HepG2 (cell line): Measurements from ENCODE around the gene VPS52. TPM values are rescaled to one million over a fixed set of nuclear protein-coding genes. Genes with fewer than 3 reads are reported as not detected.

Experiments
- ATAC-seq: fragments of 200-7000 bp; cut with Tn5 transposase; 3 replicates; pipeline ENCODE4 v1.9.1; 2020; ENCODE audit warnings: mild to moderate bottlenecking, moderate library complexity
- BruUV-seq: library from RNA; stranded (reverse); fragments of 400-500 nt; replicated peaks from 2 replicates; lab custom pipeline; 2021; lab: Mats Ljungman, UMichigan
- CTCF ChIA-PET: fragments of 300-600 bp; formaldehyde crosslinking; extraction: SDS; loops from one replicate; lab custom pipeline; 2021; ENCODE audit warnings: low total read pairs, inconsistent platforms, low intra/inter-chr PET ratio; lab: Yijun Ruan, JAX
- POLR2A ChIA-PET: fragments of 350-600 bp; sonication (Branson Sonifier 250); formaldehyde crosslinking; loops from one replicate; lab custom pipeline; 2020; ENCODE audit warnings: antibody characterized with exemption, inconsistent platforms; lab: Yijun Ruan, JAX
- DNase-seq: peaks from one replicate; pipeline ENCODE4 v3.0.0-alpha.2; 2015; ENCODE audit warnings: low spot score
- FAIRE-seq: peaks from 3 replicates; lab custom pipeline; 2011; peaks lifted over from hg19 to GRCh38; lab: Jason Lieb, UNC
- H2AFZ ChIP-seq: one replicate; pipeline ENCODE4 v1.6.1; 2011; ENCODE audit warnings: low read length, inconsistent platforms
- H3K27ac ChIP-seq: fragments of 300-600 bp; 3 replicates; pipeline ENCODE4 v1.8.0; 2011; ENCODE audit warnings: mixed run types, mild to moderate bottlenecking, mixed read lengths, low read length, inconsistent platforms; ENCODE audit not compliant: insufficient read depth; ENCODE audit errors: extremely low read length
- H3K27me3 ChIP-seq, 2 experiments: fragments of 200-600 bp in 1 of 2; 2 replicates in 1 of 2; 3 replicates in 1 of 2; pipeline versions ENCODE4 v1.6.0 to v1.8.0; 2011; ENCODE audit warnings: low read length in 2 of 2, mild to moderate bottlenecking in 2 of 2, moderate library complexity in 2 of 2, inconsistent platforms in 1 of 2; ENCODE audit not compliant: insufficient read depth in 2 of 2, control insufficient read depth in 1 of 2
- H3K36me3 ChIP-seq, 2 experiments: fragments of 200-600 bp in 1 of 2; replicated peaks in 1 of 2; 2 replicates in 1 of 2; 3 replicates in 1 of 2; pipeline versions ENCODE4 v1.5.1 to v1.8.0; 2011; ENCODE audit warnings: low read length in 2 of 2, inconsistent platforms in 1 of 2; ENCODE audit not compliant: insufficient read depth in 2 of 2, control insufficient read depth in 1 of 2
- H3K4me1 ChIP-seq: 2 replicates; pipeline ENCODE4 v1.5.1; 2012; ENCODE audit warnings: low read length, inconsistent platforms; ENCODE audit not compliant: insufficient read depth
- H3K4me2 ChIP-seq: 2 replicates; pipeline ENCODE4 v1.6.0; 2011; ENCODE audit warnings: low read depth, low read length, inconsistent platforms
- H3K4me3 ChIP-seq, 3 experiments: fragments of 200-600 bp in 1 of 3; sonication (generic), shearing (Covaris generic) in 1 of 3; replicated peaks in 1 of 3; 2 replicates each; pipeline ENCODE4 v1.5.1; 2011 to 2016; ENCODE audit warnings: low read length in 3 of 3, inconsistent platforms in 2 of 3, low read depth in 2 of 3, mild to moderate bottlenecking in 2 of 3, control low read depth in 1 of 3, mixed read lengths in 1 of 3; ENCODE audit not compliant: insufficient read depth in 1 of 3
- H3K79me2 ChIP-seq: one replicate; pipeline ENCODE4 v1.6.1; 2011; ENCODE audit warnings: low read length, inconsistent platforms; ENCODE audit not compliant: insufficient read depth
- H3K9ac ChIP-seq: 2 replicates; pipeline ENCODE4 v1.6.0; 2011; ENCODE audit warnings: mild to moderate bottlenecking, low read depth, low read length, inconsistent platforms; ENCODE audit not compliant: insufficient read depth
- H3K9me3 ChIP-seq: 2 replicates; pipeline ENCODE4 v1.5.1; 2012; ENCODE audit warnings: mild to moderate bottlenecking, low read length
- H4K20me1 ChIP-seq: 2 replicates; pipeline ENCODE4 v1.6.0; 2011; ENCODE audit warnings: inconsistent platforms, mild to moderate bottlenecking, low read length, moderate library complexity; ENCODE audit not compliant: insufficient read depth
- BRD4 ChIP-seq: sonication (generic); formaldehyde crosslinking; IDR thresholded peaks from 2 replicates; pipeline ENCODE4 v1.4.0; 2020; ENCODE audit warnings: missing genetic modification reagents
- CHD4 ChIP-seq: fragments of 200-600 bp; sonication (generic); IDR thresholded peaks from 2 replicates; pipeline ENCODE4 v1.7.0; 2017; ENCODE audit warnings: mild to moderate bottlenecking, low read length, borderline replicate concordance
- HOXA5 ChIP-seq: sonication (generic); formaldehyde crosslinking; IDR thresholded peaks from 2 replicates; pipeline ENCODE4 v1.4.0; 2020; ENCODE audit warnings: missing genetic modification reagents
- IRX3 ChIP-seq: sonication (generic); formaldehyde crosslinking; IDR thresholded peaks from 2 replicates; pipeline ENCODE4 v1.8.1; 2023; ENCODE audit warnings: mild to moderate bottlenecking, low read depth, missing genetic modification reagents, borderline replicate concordance
- MIXL1 ChIP-seq: IDR thresholded peaks from 2 replicates; pipeline ENCODE4 v1.6.1; 2016
- NFE2L1 ChIP-seq: sonication (generic); formaldehyde crosslinking; IDR thresholded peaks from 2 replicates; pipeline ENCODE4 v1.4.0; 2020; ENCODE audit warnings: missing genetic modification reagents, mild to moderate bottlenecking, borderline replicate concordance
- RBFOX2 ChIP-seq: fragments of 200-400 bp; formaldehyde crosslinking; IDR thresholded peaks from 2 replicates; pipeline ENCODE4 v1.6.1; 2017; ENCODE audit warnings: low read depth, mild to moderate bottlenecking, low read length
- ZKSCAN5 ChIP-seq: sonication (generic); formaldehyde crosslinking; IDR thresholded peaks from 2 replicates; pipeline ENCODE4 v1.5.1; 2020; ENCODE audit warnings: mild to moderate bottlenecking, missing genetic modification reagents
- ZNF383 ChIP-seq: sonication (generic); formaldehyde crosslinking; IDR thresholded peaks from 2 replicates; pipeline ENCODE4 v1.4.0; 2020; ENCODE audit warnings: missing genetic modification reagents, mild to moderate bottlenecking, borderline replicate concordance
- ZNF781 ChIP-seq: sonication (generic); formaldehyde crosslinking; IDR thresholded peaks from 2 replicates; pipeline ENCODE4 v1.5.1; 2020; ENCODE audit warnings: borderline replicate concordance, mild to moderate bottlenecking, missing genetic modification reagents; ENCODE audit errors: not compliant biosample characterization
- ZNF790 ChIP-seq: sonication (generic); formaldehyde crosslinking; IDR thresholded peaks from 2 replicates; pipeline ENCODE4 v1.8.0; 2022; ENCODE audit warnings: missing genetic modification reagents, mild to moderate bottlenecking, borderline replicate concordance
- WGBS: methylation state at CpG from one replicate; pipeline ENCODE4 v1.1.6; 2017; ENCODE audit warnings: low lambda C conversion rate; 5-methylcytosine and 5-hydroxymethylcytosine counted together
- in situ Hi-C: cut with HindIII; loops from 2 replicates; pipeline ENCODE4 v1.10.0; 2017; ENCODE audit warnings: low pct_unique_long_range_greater_than_20kb; ENCODE audit not compliant: extremely low pct_ligation_motif_present
- intact Hi-C: fragments of 100-400 bp; cut with micrococcal nuclease; formaldehyde crosslinking; loops from one replicate; pipeline ENCODE4 v1.10.0; 2022; ENCODE audit not compliant: unreplicated experiment
- polyA plus RNA-seq, 8 experiments: library from polyadenylated mRNA; depleted of rRNA in 3 of 8; stranded (reverse) in 7 of 8; unstranded in 1 of 8; fragments of >200 nt; fragmentation: Illumina TruSeq in 4 of 8; extraction: Trizol in 4 of 8; gene quantifications; 2 replicates each; pipeline versions ENCODE4 v1.2.1 to v1.2.3, GENCODE V29; 2011 to 2016; ENCODE audit warnings: low read depth in 4 of 8, missing spikeins in 1 of 8, mixed read lengths in 1 of 8; ENCODE audit not compliant: insufficient read depth in 1 of 8
- total RNA-seq, 5 experiments: library from RNA; depleted of rRNA; stranded (reverse); fragments of >200 nt; fragmentation: Illumina TruSeq; extraction: Trizol; gene quantifications; 2 replicates each; pipeline ENCODE4 v1.2.3, GENCODE V29; 2016; ENCODE audit warnings: low read depth in 1 of 5
- TF ChIP-seq, protein P1 (sequence below): sonication (generic); formaldehyde crosslinking; IDR thresholded peaks from 2 replicates; pipeline ENCODE4 v1.8.1; 2023; ENCODE audit warnings: mild to moderate bottlenecking, missing genetic modification reagents
- TF ChIP-seq, protein P2 (sequence below): sonication (generic); formaldehyde crosslinking; IDR thresholded peaks from 2 replicates; pipeline ENCODE4 v1.5.0; 2020; ENCODE audit warnings: mild to moderate bottlenecking, missing genetic modification reagents, borderline replicate concordance
- TF ChIP-seq, protein P3 (sequence below): sonication (generic); formaldehyde crosslinking; IDR thresholded peaks from 2 replicates; pipeline ENCODE4 v1.8.1; 2023; ENCODE audit warnings: mild to moderate bottlenecking, inconsistent platforms, moderate library complexity, missing genetic modification reagents, borderline replicate concordance

Gene VPS52
- total and polyA plus RNA-seq, 2 of the 13 experiments (the other 11 are each of a cell fraction or from before 2014, with no cell fraction given), result 48.9 to 85.5 TPM

DNA sequence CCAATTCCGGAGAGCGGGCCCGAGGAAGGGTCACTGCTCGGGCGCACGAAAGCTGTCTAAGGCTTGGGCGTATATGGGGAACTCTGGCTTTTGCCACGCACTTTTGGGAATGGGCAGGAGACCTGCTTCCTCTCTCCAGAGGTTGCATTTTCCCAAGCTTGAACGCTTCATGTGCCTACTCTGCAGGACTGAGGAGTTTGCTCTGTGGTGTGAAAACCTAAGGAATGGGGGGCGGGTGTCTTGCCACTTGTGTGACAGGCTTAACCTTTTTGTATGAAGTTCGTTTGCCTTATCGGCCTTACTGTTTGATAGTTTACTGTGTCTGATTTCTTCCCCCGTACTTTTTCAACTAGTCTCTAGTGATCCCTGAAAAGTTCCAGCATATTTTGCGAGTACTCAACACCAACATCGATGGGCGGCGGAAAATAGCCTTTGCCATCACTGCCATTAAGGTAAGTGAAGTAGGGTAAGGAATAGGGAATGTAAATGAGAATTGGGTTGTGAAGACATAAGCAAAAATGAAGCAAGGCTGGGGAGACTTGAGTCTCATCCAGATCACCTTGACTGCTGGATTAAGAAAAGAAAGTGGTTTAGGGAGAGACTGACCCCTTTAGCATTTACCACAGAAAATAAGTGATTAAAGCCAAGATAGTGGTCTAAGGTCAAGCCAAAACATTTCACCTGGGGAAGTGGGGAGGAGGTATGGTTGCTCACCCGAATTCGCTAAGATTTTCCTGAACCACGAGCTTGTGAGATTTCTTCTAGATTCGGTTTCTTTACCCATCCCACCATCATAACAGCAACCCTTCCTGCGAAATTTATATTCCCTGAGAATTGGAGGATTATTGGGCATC lies 826 bp upstream of the VPS52 start:
- Histone ChIP-seq H3K4me3 (peak overlapping the region; percentile 75 to 89 (median 80)), H3K27ac (peak overlapping the region; percentile 95), H3K9ac (peak overlapping the region; percentile 95), H3K4me1 (peaks cover 48% of the 10 kb centered on the region), H3K79me2 (peaks cover 46% of the 10 kb centered on the region), H3K27me3 (no peaks in the 10 kb centered on the region; a peak in 1 of 5 replicates), H3K9me3 (no peaks in the 10 kb centered on the region), H2AFZ (no peak overlapping the region), H3K4me2 (peak overlapping the region; percentile 89), H4K20me1 (peaks cover 33% of the 10 kb centered on the region), H3K36me3 (peaks cover 24 to 55% of the 10 kb centered on the region in 2 experiments)
- ChIA-PET CTCF (no interaction called here), POLR2A (interaction anchor here (0.7 to 3.9 kb wide), 29 partner anchors 9 to 1095 kb away, joined by 3 to 94 read pairs (median 8); partner anchors contain the start of genes CUTA, HSD17B8, PFDN6 and PHF1)
- in situ Hi-C loops, result no loop called here
- BruUV-seq, result TSS peak; percentile 77
- ATAC-seq, result peak; percentile 47
- no peak for DNase-seq
- no peak for FAIRE-seq
- intact Hi-C loops, result loop anchor here (5.0 kb wide), 1 partner anchor 40 kb away; the partner anchor contains the start of gene TAPBP
- 3% methylated on average over 16 of the region's 22 CpGs for WGBS
- TF ChIP-seq, protein P1, sequence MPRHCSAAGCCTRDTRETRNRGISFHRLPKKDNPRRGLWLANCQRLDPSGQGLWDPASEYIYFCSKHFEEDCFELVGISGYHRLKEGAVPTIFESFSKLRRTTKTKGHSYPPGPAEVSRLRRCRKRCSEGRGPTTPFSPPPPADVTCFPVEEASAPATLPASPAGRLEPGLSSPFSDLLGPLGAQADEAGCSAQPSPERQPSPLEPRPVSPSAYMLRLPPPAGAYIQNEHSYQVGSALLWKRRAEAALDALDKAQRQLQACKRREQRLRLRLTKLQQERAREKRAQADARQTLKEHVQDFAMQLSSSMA (CRISPR knock-in tag), result no peak
- TF ChIP-seq MIXL1 (no peak), IRX3 (no peak), NFE2L1 (CRISPR knock-in tag) (no peak), ZNF781 (CRISPR knock-in tag) (no peak), BRD4 (no peak), HOXA5 (no peak), ZNF383 (CRISPR knock-in tag) (0 out of 2 replicates have a peak, but pooled peaks have one; percentile 38), ZKSCAN5 (CRISPR knock-in tag) (no peak), ZNF790 (CRISPR knock-in tag) (no peak), RBFOX2 (peak; percentile 66), CHD4 (no peak)
- TF ChIP-seq, protein P2, sequence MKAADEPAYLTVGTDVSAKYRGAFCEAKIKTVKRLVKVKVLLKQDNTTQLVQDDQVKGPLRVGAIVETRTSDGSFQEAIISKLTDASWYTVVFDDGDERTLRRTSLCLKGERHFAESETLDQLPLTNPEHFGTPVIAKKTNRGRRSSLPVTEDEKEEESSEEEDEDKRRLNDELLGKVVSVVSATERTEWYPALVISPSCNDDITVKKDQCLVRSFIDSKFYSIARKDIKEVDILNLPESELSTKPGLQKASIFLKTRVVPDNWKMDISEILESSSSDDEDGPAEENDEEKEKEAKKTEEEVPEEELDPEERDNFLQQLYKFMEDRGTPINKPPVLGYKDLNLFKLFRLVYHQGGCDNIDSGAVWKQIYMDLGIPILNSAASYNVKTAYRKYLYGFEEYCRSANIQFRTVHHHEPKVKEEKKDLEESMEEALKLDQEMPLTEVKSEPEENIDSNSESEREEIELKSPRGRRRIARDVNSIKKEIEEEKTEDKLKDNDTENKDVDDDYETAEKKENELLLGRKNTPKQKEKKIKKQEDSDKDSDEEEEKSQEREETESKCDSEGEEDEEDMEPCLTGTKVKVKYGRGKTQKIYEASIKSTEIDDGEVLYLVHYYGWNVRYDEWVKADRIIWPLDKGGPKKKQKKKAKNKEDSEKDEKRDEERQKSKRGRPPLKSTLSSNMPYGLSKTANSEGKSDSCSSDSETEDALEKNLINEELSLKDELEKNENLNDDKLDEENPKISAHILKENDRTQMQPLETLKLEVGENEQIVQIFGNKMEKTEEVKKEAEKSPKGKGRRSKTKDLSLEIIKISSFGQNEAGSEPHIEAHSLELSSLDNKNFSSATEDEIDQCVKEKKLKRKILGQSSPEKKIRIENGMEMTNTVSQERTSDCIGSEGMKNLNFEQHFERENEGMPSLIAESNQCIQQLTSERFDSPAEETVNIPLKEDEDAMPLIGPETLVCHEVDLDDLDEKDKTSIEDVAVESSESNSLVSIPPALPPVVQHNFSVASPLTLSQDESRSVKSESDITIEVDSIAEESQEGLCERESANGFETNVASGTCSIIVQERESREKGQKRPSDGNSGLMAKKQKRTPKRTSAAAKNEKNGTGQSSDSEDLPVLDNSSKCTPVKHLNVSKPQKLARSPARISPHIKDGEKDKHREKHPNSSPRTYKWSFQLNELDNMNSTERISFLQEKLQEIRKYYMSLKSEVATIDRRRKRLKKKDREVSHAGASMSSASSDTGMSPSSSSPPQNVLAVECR (CRISPR knock-in tag), result peak; percentile 54; the same call in 1 of the 2 replicates
- TF ChIP-seq, protein P3, sequence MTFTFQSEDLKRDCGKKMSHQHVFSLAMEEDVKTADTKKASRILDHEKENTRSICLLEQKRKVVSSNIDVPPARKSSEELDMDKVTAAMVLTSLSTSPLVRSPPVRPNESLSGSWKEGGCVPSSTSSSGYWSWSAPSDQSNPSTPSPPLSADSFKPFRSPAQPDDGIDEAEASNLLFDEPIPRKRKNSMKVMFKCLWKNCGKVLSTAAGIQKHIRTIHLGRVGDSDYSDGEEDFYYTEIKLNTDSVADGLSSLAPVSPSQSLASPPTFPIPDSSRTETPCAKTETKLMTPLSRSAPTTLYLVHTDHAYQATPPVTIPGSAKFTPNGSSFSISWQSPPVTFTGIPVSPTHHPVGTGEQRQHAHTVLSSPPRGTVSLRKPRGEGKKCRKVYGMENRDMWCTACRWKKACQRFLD (CRISPR knock-in tag), result 0 out of 2 replicates have a peak, but pooled peaks have one; percentile 61
